Fibroblast of lung (primary cell): ENCODE measurements around the gene GREB1. TPM values are rescaled to one million over a fixed set of nuclear protein-coding genes. Genes with fewer than 3 reads are reported as not detected.

Experiments used
- DNase-seq, 2 donors: peaks; one replicate each; pipeline versions ENCODE4 v3.0.0 to v3.0.0-alpha.2; 2010; ENCODE audit warnings: low read depth in 2 of 2
- H2AFZ ChIP-seq: 2 replicates; pipeline ENCODE4 v1.5.1; 2012; ENCODE audit warnings: low read length, control low read depth, inconsistent platforms
- H3K27ac ChIP-seq: 2 replicates; pipeline ENCODE4 v1.5.1; 2011; ENCODE audit warnings: low read length, control low read depth; ENCODE audit not compliant: insufficient read depth
- H3K27me3 ChIP-seq: 2 replicates; pipeline ENCODE4 v1.5.1; 2011; ENCODE audit warnings: mild to moderate bottlenecking, low read length; ENCODE audit not compliant: control insufficient read depth, insufficient read depth
- H3K36me3 ChIP-seq: 2 replicates; pipeline ENCODE4 v1.5.1; 2011; ENCODE audit warnings: low read length; ENCODE audit not compliant: control insufficient read depth, insufficient read depth
- H3K4me1 ChIP-seq: 2 replicates; pipeline ENCODE4 v1.5.1; 2011; ENCODE audit warnings: low read length; ENCODE audit not compliant: control insufficient read depth, insufficient read depth; ENCODE audit errors: extremely low read depth
- H3K4me2 ChIP-seq: 2 replicates; pipeline ENCODE4 v1.5.1; 2011; ENCODE audit warnings: low read length, control low read depth; ENCODE audit not compliant: insufficient read depth; ENCODE audit errors: extremely low read depth
- H3K4me3 ChIP-seq, 4 experiments: fragments of 200-600 bp in 1 of 4; sonication (generic) in 1 of 4; replicated peaks in 1 of 4; 2 replicates each; pipeline ENCODE4 v1.5.1; 2011 to 2016; ENCODE audit warnings: low read length in 4 of 4, low read depth in 3 of 4, mild to moderate bottlenecking in 3 of 4, control low read depth in 2 of 4, inconsistent platforms in 1 of 4, mixed read lengths in 1 of 4; ENCODE audit not compliant: insufficient read depth in 1 of 4; ENCODE audit errors: control extremely low read depth in 1 of 4
- H3K79me2 ChIP-seq: 2 replicates; pipeline ENCODE4 v1.5.1; 2012; ENCODE audit warnings: mild to moderate bottlenecking, low read length, inconsistent platforms; ENCODE audit not compliant: control insufficient read depth, insufficient read depth
- H3K9ac ChIP-seq: 2 replicates; pipeline ENCODE4 v1.5.1; 2011; ENCODE audit warnings: mild to moderate bottlenecking, low read length, control low read depth; ENCODE audit not compliant: insufficient read depth
- H3K9me3 ChIP-seq: 2 replicates; pipeline ENCODE4 v1.5.1; 2012; ENCODE audit warnings: low read depth, low read length; ENCODE audit not compliant: control insufficient read depth, insufficient read depth
- H4K20me1 ChIP-seq: 2 replicates; pipeline ENCODE4 v1.5.1; 2011; ENCODE audit warnings: low read length; ENCODE audit not compliant: control insufficient read depth, insufficient read depth; ENCODE audit errors: extremely low read depth
- EZH2 ChIP-seq: IDR thresholded peaks from 2 replicates; pipeline ENCODE4 v1.5.1; 2012; ENCODE audit warnings: low read length, control low read depth, mild to moderate bottlenecking; ENCODE audit errors: missing control alignments
- polyA plus RNA-seq, 2 donors: library from polyadenylated mRNA; depleted of rRNA in 1 of 2; stranded (reverse) in 1 of 2; unstranded in 1 of 2; fragments of >200 nt; gene quantifications; 2 replicates each; pipeline ENCODE4 v1.2.1, GENCODE V29; 2011 to 2012; ENCODE audit warnings: missing spikeins in 1 of 2
- total RNA-seq: library from RNA; depleted of rRNA; stranded (reverse); fragments of >200 nt; gene quantifications from 2 replicates; pipeline ENCODE4 v1.2.1, GENCODE V29; 2014
- TF ChIP-seq, protein P1 (sequence below), 2 donors: IDR thresholded peaks in 1 of 2; conservative IDR thresholded peaks in 1 of 2; 1 replicate in 1 of 2; 2 replicates in 1 of 2; pipeline ENCODE4 v1.5.1; 2011 to 2012; ENCODE audit warnings: low read length in 2 of 2, control low read depth in 1 of 2, inconsistent platforms in 1 of 2, low read depth in 1 of 2, mild to moderate bottlenecking in 1 of 2

GREB1 gene
- total and polyA plus RNA-seq, 2 donors (not counting 1 experiment from before 2014, with no cell fraction given) = 0.06 to 2.0 TPM

DNA sequence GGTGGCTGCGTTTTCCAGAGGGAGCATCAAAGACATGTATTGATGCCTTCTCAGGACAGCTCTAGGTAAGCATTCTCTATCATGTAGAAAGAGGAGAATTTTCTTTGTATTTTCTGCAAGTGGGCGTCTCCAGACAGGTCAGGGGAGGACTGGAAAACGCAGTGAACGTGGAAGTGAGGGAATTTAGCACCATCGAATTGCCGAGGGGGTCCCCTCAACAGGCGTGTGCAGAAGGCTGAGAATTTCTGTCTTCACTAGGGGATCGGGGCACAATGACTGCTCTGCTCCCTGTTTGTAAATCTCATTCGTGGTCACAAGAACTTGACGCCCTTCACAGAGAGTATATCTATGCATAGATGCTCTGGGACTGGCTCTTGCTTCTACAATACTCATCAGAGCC lies 141.1 kb downstream of the GREB1 start:
- no peak overlapping the region for H3K4me2 ChIP-seq
- no peaks in the 10 kb centered on the region for H3K79me2 ChIP-seq
- no peaks in the 10 kb centered on the region for H3K36me3 ChIP-seq
- TF ChIP-seq, protein P1, sequence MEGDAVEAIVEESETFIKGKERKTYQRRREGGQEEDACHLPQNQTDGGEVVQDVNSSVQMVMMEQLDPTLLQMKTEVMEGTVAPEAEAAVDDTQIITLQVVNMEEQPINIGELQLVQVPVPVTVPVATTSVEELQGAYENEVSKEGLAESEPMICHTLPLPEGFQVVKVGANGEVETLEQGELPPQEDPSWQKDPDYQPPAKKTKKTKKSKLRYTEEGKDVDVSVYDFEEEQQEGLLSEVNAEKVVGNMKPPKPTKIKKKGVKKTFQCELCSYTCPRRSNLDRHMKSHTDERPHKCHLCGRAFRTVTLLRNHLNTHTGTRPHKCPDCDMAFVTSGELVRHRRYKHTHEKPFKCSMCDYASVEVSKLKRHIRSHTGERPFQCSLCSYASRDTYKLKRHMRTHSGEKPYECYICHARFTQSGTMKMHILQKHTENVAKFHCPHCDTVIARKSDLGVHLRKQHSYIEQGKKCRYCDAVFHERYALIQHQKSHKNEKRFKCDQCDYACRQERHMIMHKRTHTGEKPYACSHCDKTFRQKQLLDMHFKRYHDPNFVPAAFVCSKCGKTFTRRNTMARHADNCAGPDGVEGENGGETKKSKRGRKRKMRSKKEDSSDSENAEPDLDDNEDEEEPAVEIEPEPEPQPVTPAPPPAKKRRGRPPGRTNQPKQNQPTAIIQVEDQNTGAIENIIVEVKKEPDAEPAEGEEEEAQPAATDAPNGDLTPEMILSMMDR (conservative IDR thresholded peaks at IDR 0.05 in 1 of 2, IDR thresholded peaks at IDR 0.05 in 1 of 2; ENCODE audit: low read depth in 1 of 2, low read length in 2 of 2) = no peak
- TF ChIP-seq EZH2 = no peak
- no peak for DNase-seq
- H3K9me3 ChIP-seq = no peaks in the 10 kb centered on the region
- H2AFZ ChIP-seq = no peak overlapping the region
- H3K4me1 ChIP-seq = peaks cover 8% of the 10 kb centered on the region
- no peak overlapping the region for H3K9ac ChIP-seq
- no peaks in the 10 kb centered on the region for H4K20me1 ChIP-seq
- H3K27me3 ChIP-seq = peaks cover 5% of the 10 kb centered on the region
- H3K27ac ChIP-seq = no peak overlapping the region
- no peak overlapping the region for H3K4me3 ChIP-seq

DNA sequence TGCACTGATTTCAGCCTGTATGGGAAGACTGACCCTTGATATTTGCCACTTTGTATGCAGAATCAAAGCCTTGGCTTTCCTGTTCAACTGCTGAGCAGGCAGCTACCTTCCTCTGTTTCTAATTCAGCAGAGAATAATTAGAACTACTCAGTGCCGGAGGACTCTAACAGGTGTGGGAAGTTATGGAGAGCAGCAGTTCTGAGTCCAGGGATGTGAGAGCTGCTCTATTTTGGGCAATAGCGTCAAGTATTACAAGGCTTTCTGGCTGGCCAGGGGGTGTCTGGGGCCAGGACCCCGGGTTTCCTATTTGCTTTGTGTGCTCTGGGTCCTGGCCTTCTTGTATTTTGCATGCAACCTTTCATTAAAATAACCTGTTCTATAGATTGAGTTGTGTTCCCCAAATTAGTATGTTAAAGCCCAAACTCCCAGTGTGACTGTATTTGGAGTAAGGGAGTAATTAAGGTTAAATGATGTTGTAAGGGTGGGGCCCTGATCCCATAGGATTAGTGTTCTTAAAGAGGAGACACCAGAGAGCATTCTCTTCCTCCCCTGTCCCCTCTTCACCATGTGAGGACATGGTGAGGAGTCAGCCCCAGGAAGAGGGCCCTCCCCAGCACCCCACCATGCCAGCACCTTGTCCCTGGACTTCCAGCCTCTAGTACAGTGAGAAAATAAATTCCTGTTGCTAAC lies 141.7 kb downstream of the GREB1 start:
- no peak for DNase-seq
- H3K27ac ChIP-seq = no peak overlapping the region
- H3K9me3 ChIP-seq = no peaks in the 10 kb centered on the region
- H3K79me2 ChIP-seq = no peaks in the 10 kb centered on the region
- H3K4me1 ChIP-seq = peaks cover 14% of the 10 kb centered on the region
- no peak overlapping the region for H3K4me3 ChIP-seq
- H3K27me3 ChIP-seq = peaks cover 5% of the 10 kb centered on the region
- TF ChIP-seq EZH2 = no peak
- TF ChIP-seq, protein P1 (conservative IDR thresholded peaks at IDR 0.05 in 1 of 2, IDR thresholded peaks at IDR 0.05 in 1 of 2; ENCODE audit: low read depth in 1 of 2, low read length in 2 of 2) = no peak
- no peak overlapping the region for H3K4me2 ChIP-seq
- H3K36me3 ChIP-seq = no peaks in the 10 kb centered on the region
- H4K20me1 ChIP-seq = no peaks in the 10 kb centered on the region
- H2AFZ ChIP-seq = no peak overlapping the region
- H3K9ac ChIP-seq = no peak overlapping the region

DNA sequence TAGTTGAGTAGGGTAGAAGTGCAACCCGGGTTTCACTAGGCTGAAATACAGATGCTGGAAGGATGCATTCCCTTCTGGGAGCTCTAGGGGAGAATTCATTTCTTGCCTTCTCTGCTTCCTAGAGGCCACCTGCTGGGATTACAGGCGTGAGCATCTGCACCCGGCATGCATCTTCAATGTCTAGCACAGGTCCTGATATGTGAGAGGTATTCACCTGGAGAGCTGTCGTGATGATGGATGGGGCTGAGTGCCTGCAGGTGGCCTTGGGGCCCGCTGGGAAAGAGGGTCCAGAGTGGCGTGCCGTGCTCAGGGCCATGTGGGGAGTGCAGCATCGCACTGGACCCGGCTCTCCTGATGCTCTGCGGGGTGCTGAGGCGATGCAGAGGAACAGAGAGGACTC lies 142.8 kb downstream of the GREB1 start:
- Histone ChIP-seq H2AFZ (no peak overlapping the region), H3K4me3 (no peak overlapping the region), H3K9ac (no peak overlapping the region), H3K9me3 (no peaks in the 10 kb centered on the region), H4K20me1 (no peaks in the 10 kb centered on the region), H3K36me3 (no peaks in the 10 kb centered on the region), H3K27me3 (peaks cover 5% of the 10 kb centered on the region), H3K27ac (no peak overlapping the region), H3K4me2 (no peak overlapping the region), H3K79me2 (no peaks in the 10 kb centered on the region), H3K4me1 (peaks cover 20% of the 10 kb centered on the region)
- DNase-seq = no peak
- TF ChIP-seq, protein P1 (conservative IDR thresholded peaks at IDR 0.05 in 1 of 2, IDR thresholded peaks at IDR 0.05 in 1 of 2; ENCODE audit: low read depth in 1 of 2, low read length in 2 of 2) = peak in 1 of 2 donors; percentile 13
- TF ChIP-seq EZH2 = no peak
